HS-27A (cell line): ENCODE results near the gene LMBRD1.
"Not testable (repeated sequence)": the region's sequence is repeated elsewhere in the genome, so short reads cannot be mapped to it uniquely, and the experiment has no call there.

Experiments used
- DNase-seq: peaks from one replicate; pipeline ENCODE4 v3.0.0-alpha.2; 2012; ENCODE audit warnings: low read depth, missing footprints

The LMBRD1 gene

DNA sequence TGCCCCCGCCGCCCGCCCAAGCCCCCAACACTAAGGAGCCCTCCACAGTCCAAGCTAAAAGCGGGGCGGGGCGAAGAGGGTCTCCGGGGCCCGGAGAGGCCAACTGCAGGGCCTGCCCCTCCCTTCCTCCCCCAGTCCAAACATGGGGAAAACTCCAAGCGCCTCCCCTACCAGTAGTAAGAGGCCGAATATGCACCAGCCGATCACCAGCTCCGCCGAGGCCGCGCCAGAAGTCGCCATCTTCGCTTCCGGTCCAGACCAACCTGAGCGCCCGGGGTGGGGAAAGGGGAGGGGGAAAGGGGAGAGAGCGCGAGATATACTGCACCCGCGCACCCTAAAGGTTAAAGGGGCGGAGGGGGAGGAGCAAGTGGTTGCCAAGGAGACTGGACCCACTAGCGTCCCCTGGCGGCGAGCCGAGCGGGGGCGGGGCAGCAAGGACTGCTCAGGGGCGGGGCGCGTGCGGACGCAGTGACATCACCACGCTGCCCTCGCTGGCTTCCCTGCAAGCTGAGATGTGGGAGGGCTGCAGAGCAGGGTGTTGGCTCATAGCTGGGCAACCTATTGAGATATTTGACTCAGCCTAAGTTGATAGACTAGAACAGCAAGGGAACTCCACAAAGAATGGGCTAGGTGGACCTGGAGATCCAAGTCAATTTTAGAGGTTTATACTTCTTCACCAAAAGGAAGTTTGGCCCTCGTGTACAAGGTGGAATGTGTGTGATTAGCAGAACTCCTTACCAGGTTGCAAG, at the start of gene LMBRD1:
TSS of gene LMBRD1 (minus strand) at position 369 of the 749 bp plus-strand sequence. CDS start at position 240, 129 bp downstream.
- peak; percentile 50 for DNase-seq

DNA sequence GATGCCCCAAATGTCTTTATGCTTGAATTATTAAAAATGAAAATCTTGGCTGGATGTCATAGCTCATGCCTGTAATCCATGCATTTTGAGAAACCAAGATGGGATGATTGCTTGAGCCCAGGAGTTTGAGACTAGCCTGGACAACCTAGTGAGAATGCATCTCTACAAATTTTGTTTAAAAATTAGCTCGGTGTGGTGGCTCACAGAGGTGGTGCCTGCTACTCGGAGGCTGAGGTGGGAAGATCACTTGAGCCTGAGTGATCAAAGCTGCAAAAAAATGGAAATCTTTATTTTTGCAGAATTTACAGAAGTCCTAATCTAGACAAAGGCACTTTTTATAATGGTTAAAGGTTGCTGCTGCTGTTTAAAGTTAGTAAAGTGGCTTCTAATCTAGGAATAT, 49.5 kb upstream of the LMBRD1 start:
- DNase-seq = no peak

DNA sequence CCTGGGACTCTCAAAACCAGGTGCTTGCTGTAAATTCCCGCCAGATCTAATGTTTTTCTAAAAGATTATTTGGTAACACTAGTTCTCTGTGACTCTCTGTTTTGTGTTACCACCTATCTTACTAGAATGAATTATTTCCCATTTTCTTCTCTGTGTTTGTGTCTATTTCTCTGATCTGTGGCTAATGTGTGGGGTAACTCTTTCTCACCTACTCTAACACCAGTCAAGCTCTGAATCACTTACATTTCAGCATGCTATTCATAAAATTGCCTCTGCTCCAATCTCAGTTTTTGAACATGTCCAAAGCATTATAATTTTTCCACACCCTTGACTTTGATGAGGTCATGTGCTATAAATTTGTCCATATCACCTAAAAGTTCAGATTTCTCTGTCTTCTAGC, 46.4 kb upstream of the LMBRD1 start:
- no peak for DNase-seq

DNA sequence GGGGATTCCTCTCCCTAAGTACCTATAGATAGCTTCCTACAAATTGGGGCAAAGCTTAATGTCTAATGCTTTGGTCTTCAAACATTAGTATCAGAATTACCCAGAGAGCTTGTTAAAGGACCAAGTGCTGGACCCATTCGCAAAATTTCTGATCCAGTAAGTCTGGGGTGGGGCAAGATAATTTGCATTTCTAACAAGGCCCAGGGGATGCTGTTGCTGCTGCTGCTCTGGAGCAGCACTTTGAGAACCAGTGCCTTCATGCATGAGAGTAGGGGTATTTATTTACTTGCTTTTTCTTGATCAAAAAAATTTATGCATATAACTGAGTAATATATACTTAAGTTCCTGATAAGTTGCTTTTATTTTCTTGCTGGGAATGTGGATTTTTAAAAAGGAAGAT, 45.1 kb upstream of the LMBRD1 start:
- DNase-seq = no peak

DNA sequence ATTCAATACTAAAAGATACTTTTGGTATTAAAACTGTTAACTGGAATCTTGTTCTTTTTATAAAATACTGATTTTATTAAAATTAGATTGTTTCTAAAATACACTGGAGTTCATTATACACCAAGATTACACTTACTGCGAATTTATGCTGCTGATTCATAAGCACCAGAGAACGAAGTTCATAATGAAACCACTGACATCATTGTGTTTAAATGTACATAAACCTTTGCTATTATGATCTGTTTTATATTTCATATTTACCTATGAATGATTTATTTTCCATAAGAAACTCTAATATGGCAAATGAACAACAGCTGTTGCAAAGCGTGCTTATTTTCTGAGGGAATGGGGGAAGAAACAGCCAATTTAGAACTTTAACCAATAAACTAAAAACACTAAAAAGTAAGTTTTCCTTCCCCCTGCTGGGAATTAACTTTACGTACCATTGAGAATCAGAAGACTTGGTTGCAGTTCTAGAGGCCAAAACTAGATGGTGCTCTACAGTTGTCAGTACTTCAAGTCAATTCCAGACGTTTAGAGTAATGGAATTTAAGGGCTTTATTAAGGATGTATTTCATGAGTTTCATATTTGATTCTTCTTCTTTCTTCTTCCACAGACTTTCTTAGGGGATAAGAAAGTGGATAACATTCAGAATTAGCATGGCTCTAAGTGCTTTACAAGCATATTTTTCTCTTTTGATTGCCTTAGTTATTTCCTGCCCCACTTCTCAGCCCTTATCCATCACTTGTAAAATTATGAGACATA, 38.8 kb upstream of the LMBRD1 start:
- no peak for DNase-seq

- no peak for DNase-seq
These were observed 35.7 kb upstream of the LMBRD1 start for GRCh38 chr6:69832558-69832957.

DNA sequence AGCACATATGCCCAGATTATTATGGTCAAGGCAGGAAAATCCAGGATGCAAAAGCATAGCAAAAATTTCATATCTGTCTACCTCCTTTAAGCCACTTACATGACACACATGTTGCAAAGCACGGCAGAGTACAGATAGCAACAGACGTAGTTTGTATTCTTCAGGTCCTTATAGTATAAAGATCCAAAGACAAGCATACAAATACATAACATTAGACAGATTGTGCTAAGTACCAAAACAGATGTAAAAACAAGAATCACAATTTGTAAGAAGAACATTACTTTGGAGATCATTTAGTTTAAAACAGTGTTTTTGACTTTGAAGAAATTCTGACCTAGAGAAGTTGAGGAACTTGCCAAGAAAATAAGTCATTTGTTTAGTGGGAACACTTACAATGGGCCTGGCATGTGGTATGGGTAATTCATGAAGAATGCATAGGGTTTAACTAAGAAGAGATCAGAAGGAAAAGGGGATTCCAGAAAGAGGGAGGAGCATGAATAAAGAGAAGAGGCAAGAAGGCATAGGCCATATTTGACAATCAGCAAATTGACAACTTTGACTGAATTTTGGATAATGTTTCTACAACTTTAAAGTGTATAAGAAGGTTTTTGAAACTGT, 30.6 kb upstream of the LMBRD1 start:
- no peak for DNase-seq

- no peak for DNase-seq
These were observed 29.1 kb upstream of the LMBRD1 start for GRCh38 chr6:69825904-69826303.

DNA sequence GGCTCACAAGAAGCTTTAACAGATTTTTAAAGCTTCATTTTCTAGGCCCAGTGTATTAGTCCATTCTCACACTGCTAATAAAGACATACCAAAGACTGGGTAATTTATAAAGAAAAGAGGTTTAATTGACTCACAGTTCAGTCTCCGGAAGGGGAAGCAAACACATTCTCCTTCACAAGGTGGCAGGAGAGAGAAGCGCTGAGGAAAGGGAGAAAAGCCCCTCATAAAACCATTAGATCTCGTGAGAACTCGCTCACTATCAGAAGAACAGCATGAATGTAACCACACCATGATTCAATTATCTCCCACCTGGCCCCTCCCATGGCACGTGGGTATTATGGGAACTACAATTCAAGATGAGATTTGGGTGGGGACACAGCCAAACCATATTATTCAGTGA, 27.5 kb upstream of the LMBRD1 start:
- not testable (repeated sequence) for DNase-seq

- no peak for DNase-seq
These were observed 23.6 kb upstream of the LMBRD1 start for GRCh38 chr6:69820438-69820837.

DNA sequence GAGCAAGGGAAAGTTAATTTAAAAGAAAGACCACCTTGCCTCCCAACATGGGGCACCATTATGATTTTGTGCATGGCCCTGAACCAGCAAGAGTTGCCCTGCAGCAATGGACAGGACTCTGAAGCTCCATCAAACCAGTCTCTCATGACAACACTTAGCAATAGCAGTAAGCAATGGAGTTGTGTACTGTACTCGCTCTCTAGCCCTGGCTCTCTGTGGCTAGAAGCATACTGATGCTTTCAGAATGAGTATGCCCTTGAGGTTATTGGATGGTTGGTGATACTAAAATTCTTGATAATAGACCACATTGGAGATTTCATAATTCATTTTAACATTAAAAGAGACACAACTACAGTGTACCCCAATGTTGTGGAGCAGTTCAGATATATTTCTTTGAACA, 23.2 kb upstream of the LMBRD1 start:
- no peak for DNase-seq

DNA sequence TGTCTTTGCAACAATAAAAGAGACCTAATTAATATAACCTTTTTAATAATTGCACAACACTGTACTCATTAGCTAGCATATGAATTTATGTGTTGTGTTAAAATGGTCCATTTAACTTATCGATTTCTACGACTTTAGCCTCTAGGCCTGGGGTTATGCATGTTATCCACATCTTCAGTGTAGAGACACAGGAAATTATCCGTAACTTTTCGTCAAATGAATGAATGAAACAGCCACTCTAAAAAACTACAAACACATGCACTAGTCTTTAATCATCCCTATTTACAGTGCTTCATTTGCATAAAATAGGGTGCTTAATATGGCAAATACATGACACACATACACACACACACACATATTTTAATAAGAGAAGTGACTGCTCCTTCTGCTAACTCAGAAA, 22.3 kb upstream of the LMBRD1 start:
- DNase-seq = no peak

DNA sequence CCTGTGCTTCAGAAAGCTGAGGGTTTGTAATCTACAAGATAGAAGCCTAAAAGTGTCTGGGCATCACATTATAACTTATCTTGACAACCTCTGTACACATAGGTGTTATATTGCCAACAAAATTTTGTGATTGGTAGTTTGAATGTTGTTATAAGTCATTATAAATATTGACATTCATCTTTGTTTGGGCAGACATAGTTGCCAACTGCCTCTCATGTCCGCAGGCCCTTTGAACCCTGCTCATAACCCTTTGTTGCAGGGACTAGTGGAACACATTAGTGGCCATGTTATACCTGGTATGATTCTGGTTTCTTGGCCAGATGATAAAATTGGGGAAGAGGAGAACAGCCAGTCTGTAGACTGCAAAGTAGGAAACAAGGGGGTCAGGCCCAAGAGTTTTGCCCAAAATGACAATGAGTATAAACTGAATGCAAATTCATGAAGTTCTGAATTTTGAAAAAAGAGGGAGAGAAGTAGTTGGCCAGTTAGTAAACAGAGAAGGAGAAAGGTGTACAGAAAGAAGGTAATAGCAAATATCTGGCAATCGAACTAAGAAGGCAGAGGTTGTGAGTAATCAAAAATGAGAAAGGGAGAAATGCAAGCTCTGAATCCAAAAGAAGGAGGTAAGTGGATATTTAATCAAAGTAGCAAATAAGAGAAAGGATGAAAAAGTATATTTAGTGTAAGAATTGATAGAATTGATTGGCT, 21.6 kb upstream of the LMBRD1 start:
- DNase-seq = no peak

DNA sequence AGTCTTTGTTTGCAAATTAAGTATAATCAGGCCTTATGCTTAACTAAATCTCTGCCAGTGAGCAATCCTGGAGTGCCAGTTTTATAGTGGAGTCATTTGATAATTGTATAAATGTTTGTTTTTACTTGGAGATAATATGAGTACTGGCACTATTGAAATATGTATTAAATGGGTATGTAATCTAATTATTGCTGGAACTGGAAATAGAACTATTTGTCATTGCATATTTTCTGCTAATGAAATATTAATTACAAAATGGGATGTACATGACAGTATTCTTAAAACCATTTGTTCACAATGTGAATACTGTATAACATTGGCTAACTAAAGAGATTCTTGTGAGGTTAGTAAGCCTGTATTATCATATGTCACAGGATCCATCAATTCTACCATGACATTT, 20.5 kb upstream of the LMBRD1 start:
- DNase-seq = no peak

DNA sequence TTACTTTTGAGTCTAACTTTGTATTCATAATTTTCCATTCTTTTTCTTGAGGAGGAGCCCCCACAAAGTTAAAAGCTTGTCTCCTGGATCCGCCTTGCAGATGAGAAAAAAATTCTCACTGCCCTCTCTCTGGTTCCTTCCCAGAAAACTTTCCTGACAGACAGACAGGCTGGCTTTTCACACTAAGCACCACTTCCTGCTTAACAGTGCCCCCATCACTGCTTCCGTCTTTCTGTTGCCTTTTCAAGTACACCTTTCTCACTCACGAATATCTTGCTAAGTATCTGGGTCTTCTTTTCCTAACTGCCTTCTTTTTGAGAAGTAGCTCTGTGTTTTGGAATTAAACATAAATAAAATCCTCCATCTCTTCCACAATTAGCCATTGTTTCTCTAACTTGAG, 19.8 kb upstream of the LMBRD1 start:
- DNase-seq = no peak

- no peak for DNase-seq
These were observed 19.2 kb upstream of the LMBRD1 start for GRCh38 chr6:69816026-69816425.

- no peak for DNase-seq
These were observed 16.7 kb upstream of the LMBRD1 start for GRCh38 chr6:69813508-69813907.

- DNase-seq = no peak
These were observed 16.1 kb upstream of the LMBRD1 start for GRCh38 chr6:69812746-69813427.

DNA sequence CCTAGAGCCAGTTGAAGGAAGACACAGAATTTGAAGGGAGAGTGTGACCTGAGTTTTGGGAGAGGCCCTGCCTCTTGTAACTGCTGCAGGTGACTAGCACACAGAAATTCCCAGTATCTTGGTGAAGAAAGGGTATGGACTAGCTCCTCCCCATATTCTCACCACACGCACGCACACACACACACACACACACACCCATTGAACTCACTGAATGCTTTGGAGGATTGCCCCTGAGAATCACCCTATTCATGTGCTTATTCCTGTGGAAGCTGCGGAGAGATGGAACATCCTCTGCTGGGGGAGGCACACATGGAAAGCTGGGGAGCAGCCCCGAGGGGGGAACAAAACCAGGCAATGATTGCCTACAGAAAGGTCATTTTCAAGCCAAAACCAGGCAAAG, 6.2 kb upstream of the LMBRD1 start:
- no peak for DNase-seq

DNA sequence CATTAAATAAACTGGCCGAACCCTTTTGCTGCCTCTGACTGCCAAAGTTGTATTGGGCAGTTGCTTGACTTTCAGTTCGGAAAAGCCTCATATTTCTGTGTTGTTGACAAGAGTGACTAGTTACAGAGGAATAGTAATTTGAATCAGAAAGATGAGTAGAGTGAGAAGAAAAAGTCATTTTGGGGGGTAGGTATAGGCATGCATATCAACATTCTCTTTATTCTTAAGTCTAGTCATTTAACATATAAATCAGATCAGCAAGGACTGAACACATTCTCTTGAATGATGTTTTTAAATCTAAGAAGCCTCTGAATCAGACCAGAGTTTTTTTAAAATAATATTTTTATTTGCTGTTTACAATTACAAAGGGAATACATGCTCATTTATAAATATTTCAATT, 4.9 kb upstream of the LMBRD1 start:
- DNase-seq = no peak

DNA sequence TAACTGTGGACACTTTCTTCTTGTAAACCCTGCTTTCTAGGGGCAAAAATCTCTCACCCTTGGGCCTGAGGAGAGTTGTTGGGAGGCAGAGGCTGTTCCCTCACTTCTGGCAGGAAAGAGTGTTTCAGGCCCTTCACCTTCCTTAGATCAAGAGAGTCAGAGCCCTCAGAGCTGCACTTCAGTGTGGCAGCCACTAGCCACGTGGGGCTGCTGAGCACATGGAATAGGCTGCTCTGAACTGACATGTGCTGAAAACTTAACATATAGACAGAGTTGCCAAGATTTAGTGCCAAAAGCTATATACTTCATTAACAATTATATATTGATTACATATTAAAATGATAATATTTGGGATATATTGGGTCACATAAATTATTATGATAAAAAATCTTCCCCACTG, 4.4 kb upstream of the LMBRD1 start:
- no peak for DNase-seq

DNA sequence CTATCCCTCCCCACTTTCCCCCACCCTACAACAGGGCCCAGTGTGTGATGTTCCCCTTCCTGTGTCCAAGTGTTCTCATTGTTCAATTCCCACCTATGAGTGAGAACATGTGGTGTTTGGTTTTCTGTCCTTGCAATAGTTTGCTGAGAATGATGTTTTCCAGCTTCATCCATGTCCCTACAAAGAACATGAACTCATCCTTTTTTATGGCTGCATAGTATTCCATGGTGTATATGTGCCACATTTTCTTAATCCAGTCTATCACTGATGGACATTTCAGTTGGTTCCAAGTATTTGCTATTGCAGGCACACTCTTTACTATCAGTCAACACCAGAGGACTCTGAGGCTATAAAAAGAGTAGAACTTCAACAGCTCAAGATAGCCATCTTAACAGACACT, 2.0 kb upstream of the LMBRD1 start:
- DNase-seq = not testable (repeated sequence)
